ENCODE results near the gene LRRK1.

The LRRK1 gene

DNA sequence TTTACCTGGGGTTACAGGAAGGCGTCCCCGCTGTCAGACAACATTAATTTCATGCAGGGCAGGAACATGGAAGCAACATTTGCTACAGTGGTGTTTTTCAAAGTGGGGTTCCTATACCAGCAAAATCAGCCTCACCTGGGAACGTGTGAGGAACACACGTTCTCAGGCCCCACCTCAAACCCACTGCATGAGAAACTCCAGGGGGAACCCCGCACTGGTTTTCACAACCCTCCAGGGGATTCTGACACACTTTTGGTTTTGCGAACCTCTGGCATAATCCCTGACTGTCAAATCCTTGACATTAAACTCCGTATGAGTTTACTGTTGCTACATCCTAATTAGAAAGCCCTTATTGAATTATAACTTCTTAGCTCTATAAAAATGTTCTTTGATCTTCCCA lies 127.7 kb downstream of the LRRK1 start:
- no peaks in the 10 kb centered on the region for H3K79me2 ChIP-seq (ENCODE audit: insufficient read depth, low read length)
- no peak overlapping the region for H2AFZ ChIP-seq (ENCODE audit: low read depth, low read length)
- H3K4me2 ChIP-seq (ENCODE audit: insufficient read depth, low read length), result no peak overlapping the region
- DNase-seq, result no peak
- no peak overlapping the region for H3K27ac ChIP-seq (ENCODE audit: low read length)
- TF ChIP-seq, protein P1, sequence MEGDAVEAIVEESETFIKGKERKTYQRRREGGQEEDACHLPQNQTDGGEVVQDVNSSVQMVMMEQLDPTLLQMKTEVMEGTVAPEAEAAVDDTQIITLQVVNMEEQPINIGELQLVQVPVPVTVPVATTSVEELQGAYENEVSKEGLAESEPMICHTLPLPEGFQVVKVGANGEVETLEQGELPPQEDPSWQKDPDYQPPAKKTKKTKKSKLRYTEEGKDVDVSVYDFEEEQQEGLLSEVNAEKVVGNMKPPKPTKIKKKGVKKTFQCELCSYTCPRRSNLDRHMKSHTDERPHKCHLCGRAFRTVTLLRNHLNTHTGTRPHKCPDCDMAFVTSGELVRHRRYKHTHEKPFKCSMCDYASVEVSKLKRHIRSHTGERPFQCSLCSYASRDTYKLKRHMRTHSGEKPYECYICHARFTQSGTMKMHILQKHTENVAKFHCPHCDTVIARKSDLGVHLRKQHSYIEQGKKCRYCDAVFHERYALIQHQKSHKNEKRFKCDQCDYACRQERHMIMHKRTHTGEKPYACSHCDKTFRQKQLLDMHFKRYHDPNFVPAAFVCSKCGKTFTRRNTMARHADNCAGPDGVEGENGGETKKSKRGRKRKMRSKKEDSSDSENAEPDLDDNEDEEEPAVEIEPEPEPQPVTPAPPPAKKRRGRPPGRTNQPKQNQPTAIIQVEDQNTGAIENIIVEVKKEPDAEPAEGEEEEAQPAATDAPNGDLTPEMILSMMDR (IDR thresholded peaks at IDR 0.05; ENCODE audit: borderline replicate concordance, extremely low read depth, low read length, poor library complexity, severe bottlenecking), result no peak
- no peak for TF ChIP-seq EZH2 (IDR thresholded peaks at IDR 0.05; ENCODE audit: borderline replicate concordance, low read depth, low read length, severe bottlenecking)
- H3K9me3 ChIP-seq (ENCODE audit: insufficient read depth, low read length, severe bottlenecking), result no peaks in the 10 kb centered on the region
- no peak overlapping the region for H3K9ac ChIP-seq (ENCODE audit: low read depth, low read length)
- no peaks in the 10 kb centered on the region for H3K36me3 ChIP-seq (ENCODE audit: insufficient read depth, low read length)
- H3K4me1 ChIP-seq (ENCODE audit: insufficient read depth, low read length), result no peaks in the 10 kb centered on the region
- no peaks in the 10 kb centered on the region for H4K20me1 ChIP-seq (ENCODE audit: insufficient read depth, low read length)
- no peaks in the 10 kb centered on the region for H3K27me3 ChIP-seq (ENCODE audit: insufficient read depth, low read length, poor library complexity)
- ATAC-seq (ENCODE audit: insufficient read depth, low read depth), result no peak
- no peak overlapping the region for H3K4me3 ChIP-seq (ENCODE audit: low read depth in 1 of 2, low read length in 2 of 2)

DNA sequence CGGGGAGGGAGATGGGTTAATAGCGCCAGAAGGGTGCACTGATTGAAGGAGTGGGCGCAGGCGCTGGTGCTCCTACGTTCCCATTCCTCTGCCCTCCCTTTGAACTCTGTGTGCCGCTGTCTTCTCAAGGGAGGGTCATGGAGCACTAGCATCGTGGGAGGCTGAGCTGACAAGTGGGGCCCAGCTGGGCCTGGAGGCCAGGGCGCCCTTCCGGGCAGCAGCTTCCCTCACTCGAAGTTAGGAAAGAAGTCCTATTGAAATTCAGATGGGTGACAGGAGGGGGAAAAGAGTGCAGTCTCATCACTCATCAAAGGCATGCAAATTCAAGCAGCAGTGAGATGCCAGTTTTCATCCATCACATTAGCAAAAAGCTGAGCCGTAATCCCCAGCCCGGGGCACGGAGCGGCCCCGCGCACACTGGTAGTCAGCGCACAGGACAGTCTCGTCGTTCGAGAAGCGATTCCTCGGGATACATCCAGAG lies 128.2 kb downstream of the LRRK1 start:
- Histone ChIP-seq H3K4me3 (ENCODE audit: low read depth in 1 of 2, low read length in 2 of 2) (no peak overlapping the region), H3K9me3 (ENCODE audit: insufficient read depth, low read length, severe bottlenecking) (no peaks in the 10 kb centered on the region), H2AFZ (ENCODE audit: low read depth, low read length) (no peak overlapping the region), H3K27me3 (ENCODE audit: insufficient read depth, low read length, poor library complexity) (no peaks in the 10 kb centered on the region), H3K79me2 (ENCODE audit: insufficient read depth, low read length) (no peaks in the 10 kb centered on the region), H3K4me1 (ENCODE audit: insufficient read depth, low read length) (no peaks in the 10 kb centered on the region), H3K27ac (ENCODE audit: low read length) (no peak overlapping the region), H4K20me1 (ENCODE audit: insufficient read depth, low read length) (no peaks in the 10 kb centered on the region), H3K4me2 (ENCODE audit: insufficient read depth, low read length) (no peak overlapping the region), H3K36me3 (ENCODE audit: insufficient read depth, low read length) (no peaks in the 10 kb centered on the region), H3K9ac (ENCODE audit: low read depth, low read length) (no peak overlapping the region)
- TF ChIP-seq EZH2 (IDR thresholded peaks at IDR 0.05; ENCODE audit: borderline replicate concordance, low read depth, low read length, severe bottlenecking), result no peak
- TF ChIP-seq, protein P1 (IDR thresholded peaks at IDR 0.05; ENCODE audit: borderline replicate concordance, extremely low read depth, low read length, poor library complexity, severe bottlenecking), result no peak
- no peak for DNase-seq
- ATAC-seq (ENCODE audit: insufficient read depth, low read depth), result no peak

DNA sequence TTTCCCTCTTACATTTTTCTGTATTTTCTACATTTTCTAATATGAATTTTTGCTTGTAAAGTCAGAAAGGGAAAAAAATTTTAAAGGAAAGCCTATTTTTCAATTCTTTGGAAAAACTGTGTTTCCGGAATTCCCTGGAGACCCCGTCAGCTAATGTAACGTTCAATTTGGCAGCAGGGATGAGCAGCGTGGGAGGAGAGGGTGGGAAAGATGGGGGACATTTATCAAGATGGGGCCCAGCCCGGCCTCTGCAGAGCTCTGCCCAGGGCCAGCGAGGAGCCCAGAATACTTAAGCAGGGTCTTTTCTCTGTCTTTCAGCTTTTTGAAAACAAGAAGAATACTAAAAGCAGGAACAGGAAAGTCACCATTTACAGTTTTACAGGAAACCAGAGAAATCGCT lies 129.0 kb downstream of the LRRK1 start:
- H3K9ac ChIP-seq (ENCODE audit: low read depth, low read length), result no peak overlapping the region
- no peak overlapping the region for H3K4me2 ChIP-seq (ENCODE audit: insufficient read depth, low read length)
- H3K4me3 ChIP-seq (ENCODE audit: low read depth in 1 of 2, low read length in 2 of 2), result no peak overlapping the region
- no peak for ATAC-seq (ENCODE audit: insufficient read depth, low read depth)
- no peaks in the 10 kb centered on the region for H4K20me1 ChIP-seq (ENCODE audit: insufficient read depth, low read length)
- no peak for TF ChIP-seq EZH2 (IDR thresholded peaks at IDR 0.05; ENCODE audit: borderline replicate concordance, low read depth, low read length, severe bottlenecking)
- TF ChIP-seq, protein P1 (IDR thresholded peaks at IDR 0.05; ENCODE audit: borderline replicate concordance, extremely low read depth, low read length, poor library complexity, severe bottlenecking), result no peak
- H3K9me3 ChIP-seq (ENCODE audit: insufficient read depth, low read length, severe bottlenecking), result no peaks in the 10 kb centered on the region
- no peak overlapping the region for H3K27ac ChIP-seq (ENCODE audit: low read length)
- H3K79me2 ChIP-seq (ENCODE audit: insufficient read depth, low read length), result no peaks in the 10 kb centered on the region
- no peak for DNase-seq
- no peaks in the 10 kb centered on the region for H3K36me3 ChIP-seq (ENCODE audit: insufficient read depth, low read length)
- H3K27me3 ChIP-seq (ENCODE audit: insufficient read depth, low read length, poor library complexity), result no peaks in the 10 kb centered on the region
- H2AFZ ChIP-seq (ENCODE audit: low read depth, low read length), result no peak overlapping the region
- H3K4me1 ChIP-seq (ENCODE audit: insufficient read depth, low read length), result no peaks in the 10 kb centered on the region

DNA sequence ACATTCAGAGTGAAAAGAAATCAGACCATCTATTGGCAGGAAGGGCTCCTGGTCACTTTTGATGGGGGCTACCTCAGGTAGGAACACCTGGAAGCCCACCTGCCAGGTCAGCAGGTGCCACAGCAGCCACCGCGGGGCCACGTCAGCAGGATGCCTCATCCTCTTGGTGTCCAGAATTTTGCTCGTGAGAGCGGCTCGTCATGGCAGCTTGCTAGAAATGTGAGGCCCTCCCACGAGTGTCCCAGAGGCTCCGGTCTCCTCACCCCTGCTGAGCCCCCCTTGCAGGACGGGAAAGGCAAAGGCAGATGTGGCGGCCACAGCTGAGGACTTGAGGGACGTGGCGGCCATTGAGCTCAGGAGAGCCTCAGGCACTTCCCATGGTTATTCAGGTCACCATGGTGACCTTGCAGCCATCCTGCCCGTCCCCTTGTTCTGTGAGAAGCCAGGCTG lies 129.4 kb downstream of the LRRK1 start:
- H3K27me3 ChIP-seq (ENCODE audit: insufficient read depth, low read length, poor library complexity), result no peaks in the 10 kb centered on the region

More for the DNA sequence above, 129.4 kb downstream of the LRRK1 start:
- TF ChIP-seq, protein P1 (IDR thresholded peaks at IDR 0.05; ENCODE audit: borderline replicate concordance, extremely low read depth, low read length, poor library complexity, severe bottlenecking), result no peak
- TF ChIP-seq EZH2 (IDR thresholded peaks at IDR 0.05; ENCODE audit: borderline replicate concordance, low read depth, low read length, severe bottlenecking), result no peak
- H3K4me3 ChIP-seq (ENCODE audit: low read depth in 1 of 2, low read length in 2 of 2), result no peak overlapping the region
- H3K4me1 ChIP-seq (ENCODE audit: insufficient read depth, low read length), result no peaks in the 10 kb centered on the region
- H2AFZ ChIP-seq (ENCODE audit: low read depth, low read length), result no peak overlapping the region
- H3K36me3 ChIP-seq (ENCODE audit: insufficient read depth, low read length), result no peaks in the 10 kb centered on the region
- ATAC-seq (ENCODE audit: insufficient read depth, low read depth), result no peak
- no peak overlapping the region for H3K4me2 ChIP-seq (ENCODE audit: insufficient read depth, low read length)
- no peaks in the 10 kb centered on the region for H3K79me2 ChIP-seq (ENCODE audit: insufficient read depth, low read length)
- no peaks in the 10 kb centered on the region for H3K9me3 ChIP-seq (ENCODE audit: insufficient read depth, low read length, severe bottlenecking)
- no peaks in the 10 kb centered on the region for H4K20me1 ChIP-seq (ENCODE audit: insufficient read depth, low read length)
- no peak for DNase-seq
- no peak overlapping the region for H3K27ac ChIP-seq (ENCODE audit: low read length)
- H3K9ac ChIP-seq (ENCODE audit: low read depth, low read length), result no peak overlapping the region
